ENCODE results near the gene TGM4. TPM values are rescaled to one million over a fixed set of nuclear protein-coding genes. Genes with fewer than 3 reads are reported as not detected.

TGM4 gene
- total RNA-seq, 1 donor from 2014 or later, result not detected

DNA sequence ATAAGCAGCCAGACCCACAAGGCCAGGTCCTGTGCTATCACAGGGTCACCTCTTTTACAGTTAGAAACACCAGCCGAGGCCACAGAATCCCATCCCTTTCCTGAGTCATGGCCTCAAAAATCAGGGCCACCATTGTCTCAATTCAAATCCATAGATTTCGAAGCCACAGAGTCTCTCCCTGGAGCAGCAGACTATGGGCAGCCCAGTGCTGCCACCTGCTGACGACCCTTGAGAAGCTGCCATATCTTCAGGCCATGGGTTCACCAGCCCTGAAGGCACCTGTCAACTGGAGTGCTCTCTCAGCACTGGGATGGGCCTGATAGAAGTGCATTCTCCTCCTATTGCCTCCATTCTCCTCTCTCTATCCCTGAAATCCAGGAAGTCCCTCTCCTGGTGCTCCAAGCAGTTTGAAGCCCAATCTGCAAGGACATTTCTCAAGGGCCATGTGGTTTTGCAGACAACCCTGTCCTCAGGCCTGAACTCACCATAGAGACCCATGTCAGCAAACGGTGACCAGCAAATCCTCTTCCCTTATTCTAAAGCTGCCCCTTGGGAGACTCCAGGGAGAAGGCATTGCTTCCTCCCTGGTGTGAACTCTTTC, 39.6 kb downstream of the TGM4 start:
- Mint-ChIP-seq H3K36me3 (ENCODE audit: low read depth) (no peaks in the 10 kb centered on the region), H3K27me3 (peaks cover 2% of the 10 kb centered on the region), H3K4me1 (no peaks in the 10 kb centered on the region), H3K9me3 (no peaks in the 10 kb centered on the region), H3K27ac (no peak overlapping the region), H3K4me3 (no peak overlapping the region)
- intact Hi-C loops (cut with micrococcal nuclease), result loop anchor here (1.0 to 5.0 kb wide), 2 partner anchors 381 to 592 kb away; no protein-coding TSS in a partner anchor
- DNase-seq, result peak; percentile 88

DNA sequence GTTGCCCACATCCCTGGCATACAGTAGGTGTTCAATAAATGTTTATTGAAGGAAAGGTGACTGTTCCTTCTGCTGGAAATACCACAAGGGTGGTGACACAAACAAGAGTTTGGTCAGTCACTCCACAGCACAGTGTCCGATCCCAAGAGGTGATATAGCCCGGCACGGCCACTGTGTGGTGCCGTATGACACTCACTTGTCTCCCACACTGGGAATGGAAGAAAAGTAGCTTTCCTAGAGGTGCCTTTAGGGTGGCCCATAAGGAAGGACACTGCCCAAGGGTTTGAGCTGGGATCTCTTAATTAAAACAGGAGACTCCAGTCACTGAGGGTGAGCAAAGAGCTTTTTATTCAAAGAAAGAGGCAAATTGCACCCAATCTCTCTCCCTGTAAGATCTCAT, 40.5 kb downstream of the TGM4 start:
- Mint-ChIP-seq H3K4me3 (no peak overlapping the region), H3K36me3 (ENCODE audit: low read depth) (peaks cover 2% of the 10 kb centered on the region), H3K27ac (no peak overlapping the region), H3K9me3 (no peaks in the 10 kb centered on the region), H3K4me1 (no peaks in the 10 kb centered on the region), H3K27me3 (no peaks in the 10 kb centered on the region)
- intact Hi-C loops (cut with micrococcal nuclease), result loop anchor here (1.0 to 5.0 kb wide), 2 partner anchors 382 to 593 kb away; no protein-coding TSS in a partner anchor
- no peak for DNase-seq

DNA sequence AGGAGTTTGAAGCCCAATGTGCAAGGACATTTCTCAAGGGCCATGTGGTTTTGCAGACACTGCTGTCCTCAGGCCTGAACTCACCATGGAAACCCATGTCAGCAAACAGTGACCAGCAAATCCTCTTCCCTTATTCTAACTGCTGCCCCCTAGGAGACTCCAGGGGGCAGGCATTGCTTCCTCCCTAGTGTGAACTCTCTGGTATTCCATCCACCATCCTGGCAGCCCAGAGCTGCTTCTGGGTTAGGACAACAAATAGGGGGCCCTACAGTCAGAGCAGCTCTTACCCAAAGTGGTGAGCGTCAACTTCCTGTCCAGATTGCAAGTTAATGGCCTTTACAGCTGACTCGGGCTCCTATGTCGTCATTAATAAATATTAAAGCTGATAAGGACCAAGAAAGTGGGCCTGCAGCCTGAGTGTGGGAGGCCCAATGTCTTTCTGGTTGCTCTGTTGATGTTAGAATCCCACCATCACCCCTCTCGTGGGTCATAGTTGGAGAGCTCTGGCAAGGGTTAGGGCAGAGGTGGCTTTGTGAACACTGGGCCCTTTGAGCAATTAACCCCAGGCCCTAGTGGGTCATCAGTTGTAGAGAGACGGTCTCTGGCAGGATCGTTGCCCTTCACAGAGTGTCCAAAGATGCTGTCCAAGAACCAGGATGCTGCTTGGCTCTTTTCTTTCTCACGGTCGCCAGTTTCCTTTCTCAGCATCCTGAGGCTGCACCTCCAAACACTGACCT, 41.5 kb downstream of the TGM4 start:
- Mint-ChIP-seq H3K27me3 (no peaks in the 10 kb centered on the region), H3K4me1 (no peaks in the 10 kb centered on the region), H3K36me3 (ENCODE audit: low read depth) (peaks cover 4% of the 10 kb centered on the region), H3K4me3 (no peak overlapping the region), H3K27ac (no peak overlapping the region), H3K9me3 (no peaks in the 10 kb centered on the region)
- intact Hi-C loops (cut with micrococcal nuclease), result no loop called here
- no peak for DNase-seq

DNA sequence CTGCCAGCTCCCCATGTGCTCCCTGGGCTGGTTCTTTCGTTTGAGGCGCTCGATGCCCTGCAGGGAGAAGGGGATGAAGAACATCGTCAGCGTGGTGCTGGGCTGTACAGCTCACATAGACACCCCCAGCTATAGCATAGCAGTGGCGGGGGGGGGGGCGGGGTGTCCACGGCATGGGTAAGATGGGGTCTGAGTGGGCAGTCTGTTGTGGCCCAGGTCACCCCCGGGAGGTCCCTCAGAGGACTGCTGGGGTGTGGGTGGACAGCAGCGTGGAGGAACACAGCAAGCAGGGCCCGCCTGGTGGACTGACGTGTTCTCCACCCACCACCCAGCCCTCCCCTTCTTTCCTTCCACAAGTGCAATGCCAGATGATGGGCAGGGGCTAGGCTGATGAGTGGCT, 43.7 kb downstream of the TGM4 start:
- no peak for DNase-seq
- H3K4me1 Mint-ChIP-seq, result no peaks in the 10 kb centered on the region
- intact Hi-C loops (cut with micrococcal nuclease), result no loop called here
- peaks cover 11% of the 10 kb centered on the region for H3K36me3 Mint-ChIP-seq (ENCODE audit: low read depth)
- no peak overlapping the region for H3K4me3 Mint-ChIP-seq
- H3K9me3 Mint-ChIP-seq, result no peaks in the 10 kb centered on the region
- no peaks in the 10 kb centered on the region for H3K27me3 Mint-ChIP-seq
- H3K27ac Mint-ChIP-seq, result no peak overlapping the region

DNA sequence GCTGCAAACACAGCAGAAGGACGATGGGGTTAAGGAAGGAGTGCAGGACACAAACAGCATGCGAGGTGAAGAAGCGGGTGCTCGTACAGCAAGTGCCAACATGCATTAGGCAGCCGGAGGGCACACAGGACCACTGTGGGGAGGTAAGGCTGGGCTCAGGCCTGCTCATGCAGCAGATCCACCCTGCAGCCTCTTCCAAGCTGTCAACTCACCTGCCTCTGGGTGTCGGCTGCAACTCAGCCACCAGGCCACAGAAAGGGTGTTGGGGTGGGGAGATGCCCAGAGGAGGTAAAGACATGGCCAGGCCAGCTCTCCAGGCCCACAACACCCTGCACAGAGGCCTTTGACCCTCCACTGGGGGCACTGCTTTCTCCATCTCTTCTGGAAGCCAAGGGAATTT, 44.2 kb downstream of the TGM4 start:
- DNase-seq, result no peak
- no peaks in the 10 kb centered on the region for H3K9me3 Mint-ChIP-seq
- peaks cover 11% of the 10 kb centered on the region for H3K36me3 Mint-ChIP-seq (ENCODE audit: low read depth)
- no peak overlapping the region for H3K27ac Mint-ChIP-seq
- no peaks in the 10 kb centered on the region for H3K4me1 Mint-ChIP-seq
- H3K27me3 Mint-ChIP-seq, result no peaks in the 10 kb centered on the region
- intact Hi-C loops (cut with micrococcal nuclease), result no loop called here
- no peak overlapping the region for H3K4me3 Mint-ChIP-seq

DNA sequence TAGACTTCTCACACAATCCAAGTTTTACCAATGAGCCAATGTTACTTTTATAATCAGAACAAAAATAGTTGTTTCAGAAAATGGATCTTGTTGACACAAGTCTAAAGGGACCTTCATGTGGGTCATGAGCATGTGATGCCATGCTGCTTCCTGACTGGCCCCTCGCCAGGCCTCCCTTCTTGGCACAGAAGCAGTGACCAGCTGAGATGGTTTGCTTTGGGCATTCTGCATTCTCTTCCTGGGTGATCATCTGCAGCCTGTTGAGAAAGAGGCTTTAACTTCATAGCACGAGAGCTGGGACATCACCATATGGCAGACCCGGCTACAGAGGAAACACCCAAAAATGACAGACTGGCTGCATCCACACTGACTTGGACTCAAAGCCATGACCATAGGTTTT, 45.7 kb downstream of the TGM4 start:
- Mint-ChIP-seq H3K4me3 (no peak overlapping the region), H3K27me3 (no peaks in the 10 kb centered on the region), H3K27ac (no peak overlapping the region), H3K36me3 (ENCODE audit: low read depth) (peaks cover 11% of the 10 kb centered on the region), H3K4me1 (no peaks in the 10 kb centered on the region), H3K9me3 (no peaks in the 10 kb centered on the region)
- intact Hi-C loops (cut with micrococcal nuclease), result no loop called here
- DNase-seq, result no peak

DNA sequence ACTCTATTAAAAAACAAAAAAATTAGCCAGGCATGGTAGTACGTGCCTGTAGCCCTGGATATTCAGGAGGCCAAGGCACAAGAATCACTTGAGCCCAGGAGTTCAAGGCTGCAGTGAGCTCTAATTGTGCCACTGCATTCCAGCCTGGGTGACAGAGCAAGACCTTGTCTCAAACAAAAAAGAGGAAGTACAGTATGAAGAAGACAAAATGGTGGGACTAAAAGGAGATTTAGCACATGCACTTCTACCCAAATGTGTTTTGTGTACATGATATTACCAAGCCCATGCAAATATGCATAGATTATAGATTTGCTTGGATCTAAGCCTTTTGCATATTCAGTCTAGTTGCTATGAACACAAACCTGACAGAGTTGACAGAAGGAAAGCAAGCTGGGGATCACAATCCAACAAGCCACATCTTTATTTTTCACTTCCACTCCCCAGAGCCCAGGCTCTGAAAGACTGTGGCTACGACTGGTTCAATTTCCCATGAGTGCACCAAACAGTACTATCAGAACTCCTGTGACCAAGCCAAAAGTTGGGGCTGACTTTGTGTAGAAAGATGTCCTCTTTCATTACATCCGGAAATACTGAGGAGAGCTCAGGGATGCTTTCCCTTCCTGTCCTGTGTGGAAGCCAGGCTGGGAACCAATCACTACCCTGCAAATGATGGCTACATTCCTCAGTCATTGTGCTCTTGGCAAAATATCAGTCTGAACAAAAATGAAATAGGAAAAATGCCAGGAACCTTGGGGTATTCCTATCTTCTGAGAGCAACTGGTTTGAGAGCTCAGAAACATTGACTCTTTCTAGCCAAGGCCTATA, 49.4 kb downstream of the TGM4 start:
- no peaks in the 10 kb centered on the region for H3K27me3 Mint-ChIP-seq
- no peak for DNase-seq
- H3K27ac Mint-ChIP-seq, result no peak overlapping the region
- no peak overlapping the region for H3K4me3 Mint-ChIP-seq
- intact Hi-C loops (cut with micrococcal nuclease), result no loop called here
- peaks cover 29% of the 10 kb centered on the region for H3K36me3 Mint-ChIP-seq (ENCODE audit: low read depth)
- no peaks in the 10 kb centered on the region for H3K9me3 Mint-ChIP-seq
- no peaks in the 10 kb centered on the region for H3K4me1 Mint-ChIP-seq

DNA sequence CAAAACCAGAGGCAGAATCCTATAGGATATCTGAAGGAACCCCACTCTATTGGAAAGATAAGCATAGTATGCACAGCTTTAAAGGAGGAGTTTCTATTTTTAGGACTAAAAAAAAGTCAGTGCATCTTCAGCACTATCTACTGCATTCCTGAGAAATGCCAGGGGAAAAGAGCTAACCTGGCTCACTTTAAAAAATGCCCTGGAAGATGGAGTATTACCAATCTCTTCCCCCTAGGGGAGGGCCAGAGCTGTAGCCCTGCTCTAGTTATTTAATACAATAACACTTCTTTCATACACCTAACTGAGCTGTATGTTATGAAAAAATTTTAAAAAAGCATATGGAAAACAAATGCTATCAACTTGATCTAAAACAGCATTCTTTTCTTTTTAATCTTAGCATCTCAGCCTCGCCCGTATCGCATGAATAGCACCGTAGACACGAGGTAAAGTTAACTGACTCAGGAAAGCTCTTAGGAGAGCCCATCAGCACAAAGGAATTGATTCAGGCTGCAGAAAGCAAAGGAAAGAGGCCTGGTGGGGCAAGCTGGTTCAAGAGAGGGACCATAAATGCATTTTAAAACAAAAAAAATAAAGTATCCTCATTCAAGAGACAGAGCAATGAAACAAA, 50.2 kb downstream of the TGM4 start:
- Mint-ChIP-seq H3K4me1 (no peaks in the 10 kb centered on the region), H3K27me3 (no peaks in the 10 kb centered on the region), H3K9me3 (no peaks in the 10 kb centered on the region), H3K36me3 (ENCODE audit: low read depth) (peaks cover 30% of the 10 kb centered on the region), H3K27ac (no peak overlapping the region), H3K4me3 (no peak overlapping the region)
- intact Hi-C loops (cut with micrococcal nuclease), result no loop called here
- DNase-seq, result no peak

DNA sequence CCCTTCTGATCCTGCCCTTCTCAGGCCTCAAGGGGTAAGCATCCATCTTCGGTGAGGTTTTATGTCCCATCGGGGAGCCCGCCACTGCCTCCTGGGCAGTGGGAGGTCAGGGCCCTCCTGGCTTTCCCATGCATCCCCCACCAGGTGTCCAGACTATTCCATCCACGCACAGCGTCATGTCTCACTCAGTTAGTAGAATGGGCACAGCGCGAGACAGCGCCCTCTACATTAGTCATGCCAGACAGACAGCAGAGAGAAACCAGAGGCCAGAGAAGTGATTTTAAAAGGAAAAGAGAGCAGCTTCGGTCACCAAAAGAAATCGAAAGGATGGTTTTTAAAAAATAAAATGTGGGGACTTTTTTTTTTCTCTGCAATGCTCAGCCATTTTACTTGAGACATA, 51.8 kb downstream of the TGM4 start:
- no peak for DNase-seq
- Mint-ChIP-seq H3K36me3 (ENCODE audit: low read depth) (peaks cover 31% of the 10 kb centered on the region), H3K9me3 (no peaks in the 10 kb centered on the region), H3K4me3 (no peak overlapping the region), H3K27ac (no peak overlapping the region), H3K27me3 (no peaks in the 10 kb centered on the region), H3K4me1 (no peaks in the 10 kb centered on the region)
- intact Hi-C loops (cut with micrococcal nuclease), result no loop called here

DNA sequence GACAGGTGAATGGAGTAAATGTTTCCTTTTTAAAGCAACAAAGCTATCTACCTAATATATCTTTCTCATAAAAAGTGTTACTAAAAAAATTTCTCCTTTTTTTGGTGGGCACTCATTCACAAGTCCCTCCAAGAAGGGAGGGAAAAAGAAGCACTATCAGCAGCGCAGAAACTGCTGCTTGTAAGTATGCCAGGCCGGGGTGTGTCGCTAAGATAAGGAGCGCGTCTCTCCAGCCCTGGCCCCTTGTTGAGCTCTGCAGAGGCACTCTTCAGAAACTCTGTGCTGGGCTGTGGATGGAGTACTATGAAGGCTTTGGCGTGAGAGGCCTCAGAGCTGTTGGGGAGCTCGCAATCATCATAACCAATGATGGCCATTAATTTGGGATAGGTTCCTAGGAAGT, 52.5 kb downstream of the TGM4 start:
- no peak overlapping the region for H3K27ac Mint-ChIP-seq
- H3K27me3 Mint-ChIP-seq, result no peaks in the 10 kb centered on the region
- DNase-seq, result no peak
- peaks cover 26% of the 10 kb centered on the region for H3K36me3 Mint-ChIP-seq (ENCODE audit: low read depth)
- H3K4me1 Mint-ChIP-seq, result no peaks in the 10 kb centered on the region
- H3K9me3 Mint-ChIP-seq, result no peaks in the 10 kb centered on the region
- intact Hi-C loops (cut with micrococcal nuclease), result no loop called here
- H3K4me3 Mint-ChIP-seq, result no peak overlapping the region

DNA sequence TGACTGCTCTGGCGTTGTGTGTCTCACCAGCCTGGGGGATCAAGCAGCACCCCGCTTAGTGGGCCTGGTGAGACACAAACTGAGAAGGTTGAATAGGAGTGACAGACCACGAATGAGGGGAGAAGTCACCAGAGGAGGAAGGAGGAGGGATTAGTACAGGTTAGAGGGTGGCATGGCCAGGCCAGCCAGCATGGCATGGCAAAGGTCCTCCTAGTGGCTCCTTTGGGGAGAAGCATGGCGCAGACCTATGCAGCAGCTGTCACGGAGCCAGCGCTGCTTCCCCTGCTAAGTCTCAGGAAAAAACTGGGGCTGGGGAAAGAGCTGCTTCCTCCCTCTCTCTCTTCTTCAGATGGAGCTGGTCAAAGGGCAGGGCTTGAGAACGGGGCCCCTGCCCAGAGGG, 53.0 kb downstream of the TGM4 start:
- Mint-ChIP-seq H3K27ac (no peak overlapping the region), H3K4me1 (no peaks in the 10 kb centered on the region), H3K4me3 (no peak overlapping the region), H3K9me3 (no peaks in the 10 kb centered on the region), H3K36me3 (ENCODE audit: low read depth) (peaks cover 25% of the 10 kb centered on the region), H3K27me3 (no peaks in the 10 kb centered on the region)
- no peak for DNase-seq
- intact Hi-C loops (cut with micrococcal nuclease), result no loop called here

DNA sequence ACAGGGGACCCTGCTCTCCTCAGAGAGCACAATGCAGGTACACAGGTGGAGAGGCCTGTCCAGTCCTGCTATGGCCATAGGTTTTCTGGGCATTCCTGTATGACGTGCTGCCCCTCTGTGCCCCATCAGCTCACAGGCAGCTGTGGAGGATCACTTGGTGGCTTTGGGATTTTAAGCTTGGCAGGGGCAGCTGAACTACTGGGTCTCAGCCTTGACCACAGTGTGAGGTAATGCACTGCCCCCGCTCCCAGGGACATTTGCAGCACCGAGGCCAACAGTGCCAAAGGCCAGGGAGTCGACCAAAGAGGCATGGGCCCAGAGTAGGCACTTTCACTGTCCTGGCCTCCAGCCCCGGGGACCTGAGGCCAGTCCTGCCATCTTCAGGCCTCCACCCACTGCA, 55.4 kb downstream of the TGM4 start:
- DNase-seq, result no peak
- H3K27me3 Mint-ChIP-seq, result no peaks in the 10 kb centered on the region
- intact Hi-C loops (cut with micrococcal nuclease), result no loop called here
- H3K4me3 Mint-ChIP-seq, result no peak overlapping the region
- H3K4me1 Mint-ChIP-seq, result peaks cover 5% of the 10 kb centered on the region
- no peak overlapping the region for H3K27ac Mint-ChIP-seq
- peaks cover 38% of the 10 kb centered on the region for H3K36me3 Mint-ChIP-seq (ENCODE audit: low read depth)
- H3K9me3 Mint-ChIP-seq, result no peaks in the 10 kb centered on the region

DNA sequence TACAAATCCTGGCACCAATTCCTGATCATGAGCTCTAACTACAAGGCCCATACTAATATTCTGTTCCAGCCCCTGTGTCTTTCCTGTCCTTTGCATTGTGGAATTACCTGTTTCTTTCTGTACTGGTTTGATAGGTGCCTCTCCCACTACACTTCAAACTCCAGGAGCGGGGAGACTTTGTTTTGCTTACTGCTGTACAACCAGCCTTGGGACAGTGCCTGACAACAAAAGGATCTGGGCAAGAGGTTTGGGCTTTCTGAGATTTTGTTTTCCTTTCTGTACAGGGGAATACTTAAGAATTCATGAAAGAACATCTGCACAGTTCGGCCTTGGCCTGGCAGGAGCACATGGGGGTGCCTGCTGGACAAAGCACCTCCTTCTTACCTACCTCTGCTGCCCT, 56.5 kb downstream of the TGM4 start:
- Mint-ChIP-seq H3K4me3 (no peak overlapping the region), H3K27ac (no peak overlapping the region), H3K36me3 (ENCODE audit: low read depth) (peaks cover 38% of the 10 kb centered on the region), H3K27me3 (no peaks in the 10 kb centered on the region), H3K9me3 (no peaks in the 10 kb centered on the region), H3K4me1 (peaks cover 5% of the 10 kb centered on the region)
- no peak for DNase-seq
- intact Hi-C loops (cut with micrococcal nuclease), result no loop called here

DNA sequence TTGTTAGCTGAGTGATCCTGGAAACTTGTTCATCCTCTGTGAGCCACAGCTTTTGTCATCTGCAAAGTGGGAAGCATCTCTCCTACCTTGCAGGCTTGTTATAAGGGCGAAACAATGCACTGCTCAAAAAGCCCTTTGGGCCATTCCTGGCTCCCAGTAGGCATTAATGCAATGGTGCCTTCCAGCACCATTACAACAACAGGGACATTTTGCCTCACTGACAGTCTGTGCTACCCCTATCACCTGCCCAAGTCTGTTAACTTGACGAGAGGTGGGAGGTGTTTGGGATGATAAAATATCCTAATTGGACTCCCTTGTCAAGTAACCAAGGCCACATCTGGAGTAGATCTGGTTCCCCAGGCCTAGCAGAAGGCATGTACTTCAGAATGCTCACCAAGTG, 57.4 kb downstream of the TGM4 start:
- H3K27ac Mint-ChIP-seq, result no peak overlapping the region
- H3K4me3 Mint-ChIP-seq, result no peak overlapping the region
- intact Hi-C loops (cut with micrococcal nuclease), result no loop called here
- H3K36me3 Mint-ChIP-seq (ENCODE audit: low read depth), result peaks cover 38% of the 10 kb centered on the region
- no peaks in the 10 kb centered on the region for H3K9me3 Mint-ChIP-seq
- DNase-seq, result no peak
- H3K27me3 Mint-ChIP-seq, result no peaks in the 10 kb centered on the region
- H3K4me1 Mint-ChIP-seq, result peaks cover 5% of the 10 kb centered on the region
